Measurements from ENCODE around the gene C1orf226. TPM values are rescaled to one million over a fixed set of nuclear protein-coding genes. Genes with fewer than 3 reads are reported as not detected.

C1orf226 gene
- polyA plus RNA-seq, 2 of the 4 experiments (the other 2 are of a cell fraction): 0.32 to 0.37 TPM

DNA sequence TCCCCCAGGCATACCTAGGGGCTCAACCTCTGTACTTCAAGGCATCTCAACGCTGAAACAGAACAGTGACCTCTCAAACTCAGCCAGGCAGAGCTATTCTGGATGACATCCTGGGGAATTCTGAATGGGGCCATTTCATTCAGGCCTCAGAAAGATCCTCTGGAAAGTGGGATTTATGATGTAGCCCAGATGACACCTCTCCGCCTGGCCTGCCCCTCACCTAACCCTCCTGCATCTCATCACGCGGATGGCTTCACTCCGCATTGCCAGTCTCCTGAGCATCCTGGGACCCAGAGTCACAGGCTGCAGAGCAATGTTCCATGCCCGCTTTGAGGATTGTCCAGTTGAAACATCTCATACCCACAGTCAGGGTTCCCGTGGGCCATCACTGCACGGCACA is 6.1 kb upstream of the C1orf226 start:
- DNase-seq (ENCODE audit: low read depth in 1 of 2, low spot score in 1 of 2): no peak
- Histone ChIP-seq H3K4me3 (no peak overlapping the region), H3K4me1 (peaks cover 10% of the 10 kb centered on the region; the same call in 1 of the 3 replicates), H3K9me3 (no peaks in the 10 kb centered on the region), H3K4me2 (no peak overlapping the region), H3K27ac (no peak overlapping the region)
- no peak for ATAC-seq
- no peak for FAIRE-seq
- WGBS (ENCODE audit: missing lambda C conversion rate): 83% methylated on average over 8 of the region's 8 CpGs
- ChIA-PET CTCF (no interaction called here), POLR2A (no interaction called here)
- TF ChIP-seq ZNF302 (CRISPR knock-in tag; IDR thresholded peaks at IDR 0.05) (no peak), MAZ (IDR thresholded peaks at IDR 0.05; ENCODE audit: borderline replicate concordance, low read depth, low read length) (no peak), HOXB13 (CRISPR knock-in tag; IDR thresholded peaks at IDR 0.05; ENCODE audit: low read depth) (no peak), TP53 (CRISPR knock-in tag; IDR thresholded peaks at IDR 0.05) (no peak), ESRRA (IDR thresholded peaks at IDR 0.05; ENCODE audit: borderline replicate concordance, low read length) (no peak), NR3C1 (IDR thresholded peaks at IDR 0.05) (no peak), CEBPB (IDR thresholded peaks at IDR 0.05) (no peak), EHMT2 (IDR thresholded peaks at IDR 0.05; ENCODE audit: low read depth) (no peak), EP300 (IDR thresholded peaks at IDR 0.05) (no peak), NFE2L2 (conservative IDR thresholded peaks at IDR 0.05; ENCODE audit: low read length) (no peak), JUN (IDR thresholded peaks at IDR 0.05) (no peak), MYC (IDR thresholded peaks at IDR 0.05; ENCODE audit: borderline replicate concordance, low read length) (no peak), CBX8 (IDR thresholded peaks at IDR 0.05) (no peak)

DNA sequence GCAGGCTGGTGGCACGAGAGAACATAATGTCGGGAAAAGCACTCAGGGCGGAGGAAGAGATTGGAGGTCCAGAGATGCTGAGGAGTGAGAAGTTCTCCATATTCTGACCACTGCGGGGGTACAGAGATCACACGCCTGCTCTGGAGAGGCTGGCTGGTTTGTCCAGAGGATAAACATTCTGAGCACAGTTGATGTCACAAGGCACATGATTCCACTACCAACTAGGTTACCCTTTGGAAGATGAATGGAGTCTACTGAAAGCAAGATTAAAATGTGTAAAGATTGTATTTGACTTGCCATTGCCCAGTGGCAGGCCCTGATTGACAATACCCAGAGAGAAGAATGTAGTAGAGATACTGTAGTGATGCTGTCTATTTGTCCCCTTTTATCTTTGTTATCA is 4.8 kb upstream of the C1orf226 start, which contains the start of gene SPATA46:
Gene SPATA46 (minus strand): TSS at position 164 of the 400 bp plus-strand sequence. CDS start 64 bp downstream, at position 100.
- no peak within 1 kb of the TSS for H3K4me3 ChIP-seq
- ChIA-PET CTCF (interaction anchor here (0.7 kb wide), 1 partner anchor 269 kb away, joined by 3 read pairs; no protein-coding TSS in a partner anchor), POLR2A (interaction anchor here (0.7 kb wide), 1 partner anchor 340 kb away, joined by 4 read pairs; no protein-coding TSS in a partner anchor)
- H3K27ac ChIP-seq: no peak within 1 kb of the TSS
- no peak for ATAC-seq
- DNase-seq (ENCODE audit: low read depth in 1 of 2, low spot score in 1 of 2): no peak
- H3K9me3 ChIP-seq: no peaks in the 10 kb centered on the region
- WGBS (ENCODE audit: missing lambda C conversion rate): 87% methylated on average over 5 of the region's 5 CpGs
- TF ChIP-seq, protein P1, sequence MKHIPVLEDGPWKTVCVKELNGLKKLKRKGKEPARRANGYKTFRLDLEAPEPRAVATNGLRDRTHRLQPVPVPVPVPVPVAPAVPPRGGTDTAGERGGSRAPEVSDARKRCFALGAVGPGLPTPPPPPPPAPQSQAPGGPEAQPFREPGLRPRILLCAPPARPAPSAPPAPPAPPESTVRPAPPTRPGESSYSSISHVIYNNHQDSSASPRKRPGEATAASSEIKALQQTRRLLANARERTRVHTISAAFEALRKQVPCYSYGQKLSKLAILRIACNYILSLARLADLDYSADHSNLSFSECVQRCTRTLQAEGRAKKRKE (CRISPR knock-in tag; IDR thresholded peaks at IDR 0.05; ENCODE audit: low read depth): no peak
- TF ChIP-seq, protein P2, sequence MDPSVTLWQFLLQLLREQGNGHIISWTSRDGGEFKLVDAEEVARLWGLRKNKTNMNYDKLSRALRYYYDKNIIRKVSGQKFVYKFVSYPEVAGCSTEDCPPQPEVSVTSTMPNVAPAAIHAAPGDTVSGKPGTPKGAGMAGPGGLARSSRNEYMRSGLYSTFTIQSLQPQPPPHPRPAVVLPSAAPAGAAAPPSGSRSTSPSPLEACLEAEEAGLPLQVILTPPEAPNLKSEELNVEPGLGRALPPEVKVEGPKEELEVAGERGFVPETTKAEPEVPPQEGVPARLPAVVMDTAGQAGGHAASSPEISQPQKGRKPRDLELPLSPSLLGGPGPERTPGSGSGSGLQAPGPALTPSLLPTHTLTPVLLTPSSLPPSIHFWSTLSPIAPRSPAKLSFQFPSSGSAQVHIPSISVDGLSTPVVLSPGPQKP (IDR thresholded peaks at IDR 0.05; ENCODE audit: low read depth, low read length): no peak
- no peak for TF ChIP-seq CHD4 (IDR thresholded peaks at IDR 0.05; ENCODE audit: borderline replicate concordance)
- TF ChIP-seq SMC3 (IDR thresholded peaks at IDR 0.05): no peak
- no peak for TF ChIP-seq FOSB (CRISPR knock-in tag; IDR thresholded peaks at IDR 0.05)
- TF ChIP-seq HDAC2 (IDR thresholded peaks at IDR 0.05): no peak
- TF ChIP-seq, protein P3, sequence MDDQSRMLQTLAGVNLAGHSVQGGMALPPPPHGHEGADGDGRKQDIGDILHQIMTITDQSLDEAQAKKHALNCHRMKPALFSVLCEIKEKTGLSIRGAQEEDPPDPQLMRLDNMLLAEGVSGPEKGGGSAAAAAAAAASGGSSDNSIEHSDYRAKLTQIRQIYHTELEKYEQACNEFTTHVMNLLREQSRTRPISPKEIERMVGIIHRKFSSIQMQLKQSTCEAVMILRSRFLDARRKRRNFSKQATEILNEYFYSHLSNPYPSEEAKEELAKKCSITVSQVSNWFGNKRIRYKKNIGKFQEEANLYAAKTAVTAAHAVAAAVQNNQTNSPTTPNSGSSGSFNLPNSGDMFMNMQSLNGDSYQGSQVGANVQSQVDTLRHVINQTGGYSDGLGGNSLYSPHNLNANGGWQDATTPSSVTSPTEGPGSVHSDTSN (IDR thresholded peaks at IDR 0.05): no peak
- TF ChIP-seq, protein P4, sequence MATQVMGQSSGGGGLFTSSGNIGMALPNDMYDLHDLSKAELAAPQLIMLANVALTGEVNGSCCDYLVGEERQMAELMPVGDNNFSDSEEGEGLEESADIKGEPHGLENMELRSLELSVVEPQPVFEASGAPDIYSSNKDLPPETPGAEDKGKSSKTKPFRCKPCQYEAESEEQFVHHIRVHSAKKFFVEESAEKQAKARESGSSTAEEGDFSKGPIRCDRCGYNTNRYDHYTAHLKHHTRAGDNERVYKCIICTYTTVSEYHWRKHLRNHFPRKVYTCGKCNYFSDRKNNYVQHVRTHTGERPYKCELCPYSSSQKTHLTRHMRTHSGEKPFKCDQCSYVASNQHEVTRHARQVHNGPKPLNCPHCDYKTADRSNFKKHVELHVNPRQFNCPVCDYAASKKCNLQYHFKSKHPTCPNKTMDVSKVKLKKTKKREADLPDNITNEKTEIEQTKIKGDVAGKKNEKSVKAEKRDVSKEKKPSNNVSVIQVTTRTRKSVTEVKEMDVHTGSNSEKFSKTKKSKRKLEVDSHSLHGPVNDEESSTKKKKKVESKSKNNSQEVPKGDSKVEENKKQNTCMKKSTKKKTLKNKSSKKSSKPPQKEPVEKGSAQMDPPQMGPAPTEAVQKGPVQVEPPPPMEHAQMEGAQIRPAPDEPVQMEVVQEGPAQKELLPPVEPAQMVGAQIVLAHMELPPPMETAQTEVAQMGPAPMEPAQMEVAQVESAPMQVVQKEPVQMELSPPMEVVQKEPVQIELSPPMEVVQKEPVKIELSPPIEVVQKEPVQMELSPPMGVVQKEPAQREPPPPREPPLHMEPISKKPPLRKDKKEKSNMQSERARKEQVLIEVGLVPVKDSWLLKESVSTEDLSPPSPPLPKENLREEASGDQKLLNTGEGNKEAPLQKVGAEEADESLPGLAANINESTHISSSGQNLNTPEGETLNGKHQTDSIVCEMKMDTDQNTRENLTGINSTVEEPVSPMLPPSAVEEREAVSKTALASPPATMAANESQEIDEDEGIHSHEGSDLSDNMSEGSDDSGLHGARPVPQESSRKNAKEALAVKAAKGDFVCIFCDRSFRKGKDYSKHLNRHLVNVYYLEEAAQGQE (IDR thresholded peaks at IDR 0.05): no peak
- no peak for TF ChIP-seq EHMT2 (IDR thresholded peaks at IDR 0.05; ENCODE audit: low read depth)
- peaks cover 19% of the 10 kb centered on the region for H3K4me1 ChIP-seq
- no peak within 1 kb of the TSS for H3K4me2 ChIP-seq
- no peak for FAIRE-seq
